ENCODE data around the gene URM1.

Gene URM1

GRCh38 chr9:128393145-128393775 is 22.1 kb downstream of the URM1 start:
- Histone ChIP-seq H3K27me3 (ENCODE audit: insufficient read depth, low read length) (no peaks in the 10 kb centered on the region), H3K9me3 (ENCODE audit: low read length) (peaks cover 2% of the 10 kb centered on the region), H3K36me3 (ENCODE audit: insufficient read depth, low read length) (peaks cover 37% of the 10 kb centered on the region), H2AFZ (ENCODE audit: low read depth, low read length) (no peak overlapping the region), H3K4me1 (ENCODE audit: insufficient read depth, low read length) (peaks cover 52% of the 10 kb centered on the region), H3K4me3 (ENCODE audit: low read length) (peak overlapping the region; percentile 94)

- H3K9me3 ChIP-seq (ENCODE audit: low read length), result peaks cover 2% of the 10 kb centered on the region
- H3K4me1 ChIP-seq (ENCODE audit: insufficient read depth, low read length), result peaks cover 45% of the 10 kb centered on the region
- H3K27me3 ChIP-seq (ENCODE audit: insufficient read depth, low read length), result no peaks in the 10 kb centered on the region
- peaks cover 30% of the 10 kb centered on the region for H3K36me3 ChIP-seq (ENCODE audit: insufficient read depth, low read length)
- peak overlapping the region; percentile 94 for H3K4me3 ChIP-seq (ENCODE audit: low read length)
- H2AFZ ChIP-seq (ENCODE audit: low read depth, low read length), result no peak overlapping the region
These were observed 22.8 kb downstream of the URM1 start for GRCh38 chr9:128393970-128394369.

- Histone ChIP-seq H3K9me3 (ENCODE audit: low read length) (peaks cover 2% of the 10 kb centered on the region), H3K27me3 (ENCODE audit: insufficient read depth, low read length) (no peaks in the 10 kb centered on the region), H3K36me3 (ENCODE audit: insufficient read depth, low read length) (peaks cover 24% of the 10 kb centered on the region), H3K4me1 (ENCODE audit: insufficient read depth, low read length) (peaks cover 39% of the 10 kb centered on the region), H3K4me3 (ENCODE audit: low read length) (peak overlapping the region; percentile 94), H2AFZ (ENCODE audit: low read depth, low read length) (no peak overlapping the region)
These were observed 23.4 kb downstream of the URM1 start for GRCh38 chr9:128394379-128395168.

- H3K4me1 ChIP-seq (ENCODE audit: insufficient read depth, low read length), result peaks cover 17% of the 10 kb centered on the region
These were observed 25.9 kb downstream of the URM1 start for GRCh38 chr9:128396970-128397613.

GRCh38 chr9:128397831-128398230 is 26.7 kb downstream of the URM1 start:
- Histone ChIP-seq H2AFZ (ENCODE audit: low read depth, low read length) (no peak overlapping the region), H3K9me3 (ENCODE audit: low read length) (peaks cover 2% of the 10 kb centered on the region), H3K27me3 (ENCODE audit: insufficient read depth, low read length) (no peaks in the 10 kb centered on the region), H3K4me3 (ENCODE audit: low read length) (no peak overlapping the region), H3K4me1 (ENCODE audit: insufficient read depth, low read length) (peaks cover 17% of the 10 kb centered on the region), H3K36me3 (ENCODE audit: insufficient read depth, low read length) (no peaks in the 10 kb centered on the region)

More at GRCh38 chr9:128396970-128397613, 25.9 kb downstream of the URM1 start:
- Histone ChIP-seq H2AFZ (ENCODE audit: low read depth, low read length) (no peak overlapping the region), H3K36me3 (ENCODE audit: insufficient read depth, low read length) (peaks cover 4% of the 10 kb centered on the region), H3K4me3 (ENCODE audit: low read length) (no peak overlapping the region), H3K9me3 (ENCODE audit: low read length) (peaks cover 2% of the 10 kb centered on the region), H3K27me3 (ENCODE audit: insufficient read depth, low read length) (no peaks in the 10 kb centered on the region)

GRCh38 chr9:128399861-128400260 is 28.7 kb downstream of the URM1 start:
- H3K36me3 ChIP-seq (ENCODE audit: insufficient read depth, low read length), result no peaks in the 10 kb centered on the region
- no peak overlapping the region for H2AFZ ChIP-seq (ENCODE audit: low read depth, low read length)
- H3K4me1 ChIP-seq (ENCODE audit: insufficient read depth, low read length), result peaks cover 10% of the 10 kb centered on the region
- H3K27me3 ChIP-seq (ENCODE audit: insufficient read depth, low read length), result no peaks in the 10 kb centered on the region
- H3K4me3 ChIP-seq (ENCODE audit: low read length), result no peak overlapping the region
- H3K9me3 ChIP-seq (ENCODE audit: low read length), result peaks cover 2% of the 10 kb centered on the region

- Histone ChIP-seq H3K36me3 (ENCODE audit: insufficient read depth, low read length) (no peaks in the 10 kb centered on the region), H3K4me1 (ENCODE audit: insufficient read depth, low read length) (peaks cover 48% of the 10 kb centered on the region), H3K27me3 (ENCODE audit: insufficient read depth, low read length) (no peaks in the 10 kb centered on the region), H3K4me3 (ENCODE audit: low read length) (no peak overlapping the region), H3K9me3 (ENCODE audit: low read length) (no peaks in the 10 kb centered on the region), H2AFZ (ENCODE audit: low read depth, low read length) (no peak overlapping the region)
These were observed 33.4 kb downstream of the URM1 start for GRCh38 chr9:128404560-128404959.

- H3K36me3 ChIP-seq (ENCODE audit: insufficient read depth, low read length), result no peaks in the 10 kb centered on the region
These were observed 34.1 kb downstream of the URM1 start for GRCh38 chr9:128405077-128405779.

GRCh38 chr9:128405780-128406171 is 34.6 kb downstream of the URM1 start:
- H3K9me3 ChIP-seq (ENCODE audit: low read length), result no peaks in the 10 kb centered on the region
- no peak overlapping the region for H2AFZ ChIP-seq (ENCODE audit: low read depth, low read length)
- no peaks in the 10 kb centered on the region for H3K27me3 ChIP-seq (ENCODE audit: insufficient read depth, low read length)
- H3K4me1 ChIP-seq (ENCODE audit: insufficient read depth, low read length), result peaks cover 57% of the 10 kb centered on the region
- no peaks in the 10 kb centered on the region for H3K36me3 ChIP-seq (ENCODE audit: insufficient read depth, low read length)
- peak overlapping the region; percentile 15 for H3K4me3 ChIP-seq (ENCODE audit: low read length)

More at GRCh38 chr9:128405077-128405779, 34.1 kb downstream of the URM1 start:
- Histone ChIP-seq H3K27me3 (ENCODE audit: insufficient read depth, low read length) (no peaks in the 10 kb centered on the region), H3K9me3 (ENCODE audit: low read length) (no peaks in the 10 kb centered on the region), H3K4me1 (ENCODE audit: insufficient read depth, low read length) (peaks cover 55% of the 10 kb centered on the region), H3K4me3 (ENCODE audit: low read length) (peak overlapping the region; percentile 28), H2AFZ (ENCODE audit: low read depth, low read length) (no peak overlapping the region)

GRCh38 chr9:128406848-128407391 is 35.7 kb downstream of the URM1 start:
- Histone ChIP-seq H3K36me3 (ENCODE audit: insufficient read depth, low read length) (no peaks in the 10 kb centered on the region), H3K4me1 (ENCODE audit: insufficient read depth, low read length) (peaks cover 65% of the 10 kb centered on the region), H2AFZ (ENCODE audit: low read depth, low read length) (no peak overlapping the region), H3K4me3 (ENCODE audit: low read length) (no peak overlapping the region), H3K9me3 (ENCODE audit: low read length) (no peaks in the 10 kb centered on the region), H3K27me3 (ENCODE audit: insufficient read depth, low read length) (no peaks in the 10 kb centered on the region)

- H2AFZ ChIP-seq (ENCODE audit: low read depth, low read length), result no peak overlapping the region
- H3K36me3 ChIP-seq (ENCODE audit: insufficient read depth, low read length), result no peaks in the 10 kb centered on the region
- peaks cover 68% of the 10 kb centered on the region for H3K4me1 ChIP-seq (ENCODE audit: insufficient read depth, low read length)
- H3K4me3 ChIP-seq (ENCODE audit: low read length), result no peak overlapping the region
- no peaks in the 10 kb centered on the region for H3K9me3 ChIP-seq (ENCODE audit: low read length)
- no peaks in the 10 kb centered on the region for H3K27me3 ChIP-seq (ENCODE audit: insufficient read depth, low read length)
These were observed 37.8 kb downstream of the URM1 start for GRCh38 chr9:128408963-128409431.

GRCh38 chr9:128409450-128409849 is 38.3 kb downstream of the URM1 start:
- Histone ChIP-seq H3K36me3 (ENCODE audit: insufficient read depth, low read length) (no peaks in the 10 kb centered on the region), H3K4me1 (ENCODE audit: insufficient read depth, low read length) (peaks cover 63% of the 10 kb centered on the region), H2AFZ (ENCODE audit: low read depth, low read length) (no peak overlapping the region), H3K9me3 (ENCODE audit: low read length) (no peaks in the 10 kb centered on the region), H3K27me3 (ENCODE audit: insufficient read depth, low read length) (no peaks in the 10 kb centered on the region), H3K4me3 (ENCODE audit: low read length) (no peak overlapping the region)
